GM19023 (cell line): ENCODE measurements around the gene EYS.
"Not testable (repeated sequence)": the region's sequence is repeated elsewhere in the genome, so short reads cannot be mapped to it uniquely, and the experiment has no call there.

Experiments
- ATAC-seq: cut with Tn5 transposase; IDR thresholded peaks from one replicate; pipeline ENCODE4 v1.9.1; 2021; ENCODE audit warnings: mild to moderate bottlenecking, moderate library complexity; ENCODE audit not compliant: unreplicated experiment

Gene EYS

GRCh38 chr6:64100702-64101303 lies 1606.2 kb downstream of the EYS start:
- ATAC-seq, result no peak

GRCh38 chr6:64090352-64090751 lies 1616.7 kb downstream of the EYS start:
- ATAC-seq, result no peak

DNA sequence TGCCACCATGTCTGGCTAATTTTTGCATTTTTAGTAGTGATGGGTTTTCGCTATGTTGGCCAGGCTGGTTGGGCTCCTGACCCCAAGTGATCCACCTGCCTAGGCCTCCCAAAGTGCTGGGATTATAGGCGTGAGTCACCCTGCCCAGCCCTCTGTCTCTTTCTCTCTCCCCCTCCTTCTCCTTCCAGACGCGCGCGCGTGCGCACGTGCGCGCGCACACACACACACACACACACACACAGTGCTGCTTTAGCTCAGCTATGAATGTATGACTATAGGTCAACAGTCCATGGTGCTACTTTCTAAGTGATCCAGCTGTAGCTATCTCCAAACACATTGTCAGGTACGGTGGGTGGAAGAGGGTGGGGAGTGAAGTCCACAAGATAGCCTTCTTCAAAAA lies 1621.9 kb downstream of the EYS start:
- ATAC-seq, result no peak

- no peak for ATAC-seq
Measured at GRCh38 chr6:64084185-64084663, 1622.8 kb downstream of the EYS start.

DNA sequence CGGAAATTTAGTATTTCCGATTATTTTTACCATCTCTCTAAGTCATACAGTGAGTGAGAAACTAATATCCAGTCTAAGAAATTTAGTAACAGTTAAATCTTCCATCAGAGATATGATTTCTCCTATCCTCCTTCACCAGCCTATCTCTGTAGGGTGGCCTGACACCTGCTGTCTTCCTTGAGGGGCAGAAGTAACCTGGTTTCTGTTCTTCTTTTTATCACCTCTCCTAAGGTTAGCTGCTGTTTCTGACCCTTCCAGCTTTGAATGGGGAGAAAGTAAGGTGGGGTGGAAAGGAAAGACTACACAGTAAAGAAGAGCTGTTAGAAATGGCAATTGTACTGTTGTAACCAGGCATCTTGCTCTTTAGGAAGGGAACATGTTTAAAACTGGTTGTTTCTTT lies 1623.8 kb downstream of the EYS start:
- peak; percentile 55 for ATAC-seq

- no peak for ATAC-seq
Measured at GRCh38 chr6:64081453-64081852, 1625.6 kb downstream of the EYS start.

DNA sequence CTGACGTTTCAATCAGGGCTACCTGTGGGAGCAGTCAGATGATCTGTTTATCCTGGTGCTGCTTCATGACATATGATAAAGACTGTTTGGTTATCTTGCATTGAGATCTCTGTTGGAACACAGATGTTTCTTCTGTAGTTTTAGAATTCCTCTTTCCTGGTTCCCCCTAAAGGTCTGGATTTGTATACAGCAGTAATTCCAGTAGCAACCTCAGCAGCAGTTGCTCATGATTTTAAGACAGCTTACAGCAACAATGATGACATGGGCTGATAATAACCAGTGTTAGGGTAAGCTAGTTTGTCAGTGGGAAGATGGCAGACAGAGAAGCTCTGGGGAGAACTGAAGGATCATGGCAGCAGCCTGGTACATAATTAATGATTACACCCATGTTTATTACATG lies 1632.0 kb downstream of the EYS start:
- no peak for ATAC-seq

- no peak for ATAC-seq
Measured at GRCh38 chr6:64072686-64073085, 1634.3 kb downstream of the EYS start.

- ATAC-seq, result no peak
Measured at GRCh38 chr6:64064919-64065318, 1642.1 kb downstream of the EYS start.

DNA sequence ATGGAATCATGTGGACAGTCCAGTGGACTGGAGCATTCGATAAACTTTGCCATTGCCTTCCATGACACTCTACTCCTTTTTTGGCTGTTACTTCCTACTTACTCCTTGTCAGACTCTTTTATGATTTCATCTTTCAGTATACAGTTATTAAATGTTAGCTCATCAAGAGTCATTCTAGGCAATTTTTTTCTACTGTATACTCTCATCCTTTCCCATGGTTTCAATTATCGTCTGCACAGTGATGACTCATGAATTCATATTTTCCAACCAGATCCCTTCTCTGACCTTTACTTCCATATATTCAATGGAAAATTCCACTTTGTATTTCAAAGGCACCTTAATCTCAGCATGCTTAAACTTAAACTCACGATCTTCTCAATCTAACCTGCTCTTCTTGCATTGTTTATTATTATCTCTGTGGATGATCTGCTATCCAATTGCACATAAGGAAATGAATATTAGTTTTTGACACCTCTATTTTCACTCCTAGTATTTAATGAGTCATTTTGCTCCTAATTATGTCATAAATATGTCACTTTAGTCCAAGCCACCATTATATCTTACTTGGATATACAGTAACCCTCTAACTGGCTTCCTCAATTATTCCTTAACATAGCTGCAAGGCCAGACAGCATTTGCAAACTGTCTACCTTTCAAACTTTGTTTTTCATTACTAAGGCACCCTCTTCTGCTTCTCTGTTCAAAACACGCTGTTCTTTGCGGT lies 1643.9 kb downstream of the EYS start:
- no peak for ATAC-seq

GRCh38 chr6:64054861-64055260 lies 1652.2 kb downstream of the EYS start:
- ATAC-seq, result no peak

DNA sequence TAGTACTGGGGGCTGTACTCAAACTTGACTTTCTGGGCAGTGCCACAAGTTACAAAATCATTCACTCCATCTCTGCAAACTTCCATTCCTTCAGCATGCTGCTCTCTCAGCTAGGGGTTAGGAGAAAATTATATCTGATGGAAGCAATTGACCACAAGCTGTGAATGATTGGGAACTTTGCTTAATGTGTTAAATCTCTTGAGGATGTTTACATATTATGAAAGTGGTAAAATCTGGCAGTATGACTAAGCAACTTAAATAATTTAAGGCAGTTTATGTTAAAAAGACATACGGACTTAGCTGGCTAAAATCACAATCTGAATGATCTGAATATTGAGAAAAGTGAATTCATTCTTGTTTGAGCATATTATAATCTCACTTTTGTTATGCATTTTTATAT lies 1656.4 kb downstream of the EYS start:
- ATAC-seq, result no peak

GRCh38 chr6:64049736-64050135 lies 1657.3 kb downstream of the EYS start:
- ATAC-seq, result no peak

DNA sequence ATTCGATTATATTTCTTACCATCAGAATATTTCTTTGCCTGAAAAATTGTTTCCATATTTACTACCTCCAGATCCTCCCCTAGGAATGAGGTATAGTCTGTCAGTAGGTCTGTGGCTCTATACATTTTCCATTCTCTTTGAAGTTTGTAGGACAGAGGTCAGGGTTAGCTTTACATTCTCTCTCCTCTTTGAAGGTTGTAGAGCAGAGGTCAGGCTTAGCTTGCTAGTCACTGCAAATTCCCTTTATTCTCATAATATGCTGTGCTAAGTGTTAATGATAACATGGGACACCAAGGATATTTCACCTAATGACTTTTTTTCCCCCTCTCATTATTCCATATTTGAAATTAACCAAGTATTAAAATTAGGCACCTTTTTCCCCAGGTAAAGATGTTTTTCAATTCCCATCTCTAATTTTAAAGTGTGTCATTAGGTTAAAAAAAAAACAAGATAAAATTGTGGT lies 1660.2 kb downstream of the EYS start:
- ATAC-seq, result no peak

- no peak for ATAC-seq
Measured at GRCh38 chr6:64041373-64041772, 1665.7 kb downstream of the EYS start.

DNA sequence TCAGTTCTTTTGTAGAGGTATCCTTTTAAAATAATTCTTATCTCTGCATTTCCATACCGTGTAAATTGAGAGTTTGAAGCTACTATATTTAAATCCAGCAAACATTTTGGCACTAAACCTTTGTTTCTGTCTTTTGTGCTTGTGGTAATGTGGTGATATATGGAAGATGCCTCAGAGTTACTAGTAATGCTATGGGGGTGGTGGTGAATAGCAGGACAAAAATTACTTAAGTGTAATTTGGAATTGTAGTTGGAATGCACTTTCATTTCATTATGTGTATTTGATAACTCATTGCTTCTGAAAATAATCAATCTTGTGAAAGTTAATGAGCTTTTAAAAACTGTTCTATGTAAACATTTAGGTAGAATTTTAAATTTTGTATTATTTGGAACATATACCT lies 1666.9 kb downstream of the EYS start:
- no peak for ATAC-seq

DNA sequence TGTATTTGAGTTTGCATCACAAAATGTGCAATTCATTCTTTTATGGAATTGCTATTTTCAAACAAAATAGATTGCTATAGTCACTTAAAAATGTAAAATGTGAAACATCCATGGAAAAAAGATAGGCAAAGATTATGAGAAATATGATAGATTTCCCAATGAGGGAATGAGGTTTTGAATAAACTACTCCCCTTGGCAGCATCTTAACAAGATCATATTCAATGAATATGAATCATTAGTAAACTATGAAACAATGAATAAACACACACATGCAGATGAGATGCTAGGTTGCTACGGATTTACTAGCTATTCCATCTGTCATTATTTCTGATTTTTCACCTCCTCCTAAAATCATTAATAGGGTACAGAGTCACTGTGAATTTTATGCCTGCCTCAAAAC lies 1669.6 kb downstream of the EYS start:
- ATAC-seq, result no peak

DNA sequence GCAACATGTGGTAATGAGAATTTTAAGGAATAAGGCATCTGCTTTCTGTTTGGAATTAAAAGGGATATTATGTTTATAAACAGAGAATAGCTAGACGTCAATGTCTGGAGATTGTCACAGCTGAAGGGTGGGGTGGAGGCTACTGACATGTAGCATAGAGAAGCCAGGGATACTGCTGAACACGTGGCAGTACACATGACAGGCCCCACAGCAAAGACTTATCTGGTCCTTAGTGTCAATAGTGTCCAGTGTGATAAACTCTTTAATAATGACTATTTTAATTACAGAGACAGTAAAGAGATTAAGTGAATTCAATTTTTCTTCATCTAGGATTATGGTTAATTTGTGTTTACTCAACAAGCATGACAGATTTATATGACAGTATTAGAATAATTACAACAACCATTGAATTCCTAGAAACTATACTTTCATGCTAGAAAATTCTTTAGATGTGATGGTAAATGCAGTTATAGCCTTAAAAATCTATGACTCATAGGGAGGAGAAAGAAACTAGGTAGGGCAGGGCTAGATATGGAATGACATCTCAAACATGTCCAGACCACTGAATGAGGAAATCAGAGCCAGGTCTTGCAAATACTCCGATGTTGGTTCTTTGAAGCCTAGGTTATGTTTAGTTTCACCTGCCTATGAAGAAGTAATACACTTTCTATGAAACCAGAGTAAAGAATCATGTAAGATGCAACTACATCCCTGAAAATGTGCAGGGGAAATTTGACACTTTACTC lies 1671.9 kb downstream of the EYS start:
- ATAC-seq, result no peak

- ATAC-seq, result no peak
Measured at GRCh38 chr6:64034291-64034690, 1672.7 kb downstream of the EYS start.

GRCh38 chr6:64030950-64031618 lies 1675.9 kb downstream of the EYS start:
- ATAC-seq, result not testable (repeated sequence)

- no peak for ATAC-seq
Measured at GRCh38 chr6:64023693-64024092, 1683.3 kb downstream of the EYS start.
